NCI-H460 (cell line): Measurements from ENCODE around the gene FMN2. TPM values are rescaled to one million over a fixed set of nuclear protein-coding genes. Genes with fewer than 3 reads are reported as not detected.

Source experiments
- DNase-seq: peaks from one replicate; pipeline ENCODE4 v3.0.0-alpha.2; 2016; ENCODE audit warnings: low read depth; ENCODE audit errors: extremely low read depth
- total RNA-seq: library from RNA; depleted of rRNA; stranded (reverse); fragments of >200 nt; shearing (Covaris generic); gene quantifications from 2 replicates; pipeline ENCODE4 v1.2.3, GENCODE V29; 2014

FMN2 gene
- total RNA-seq, 1 experiment from 2014 or later, result 6.4 TPM

DNA sequence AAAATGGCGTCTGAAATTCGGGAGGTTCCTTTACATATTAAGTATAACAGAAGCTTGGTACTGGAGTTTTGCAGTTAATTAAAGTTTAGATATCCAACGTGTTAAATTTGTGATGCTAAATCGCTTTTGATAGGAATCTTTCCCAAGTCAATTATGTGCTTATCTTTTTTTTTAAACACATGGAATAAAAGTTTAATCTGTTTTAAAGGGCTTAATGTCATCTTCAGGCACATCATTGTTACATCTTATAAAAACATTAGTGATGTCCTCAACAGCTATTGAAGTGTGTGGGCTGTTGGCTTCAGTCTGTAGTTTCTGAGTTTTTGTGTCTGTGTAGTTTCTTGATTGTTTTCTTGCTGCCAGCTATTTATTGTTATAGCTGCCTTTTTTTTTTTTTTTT, 5.3 kb downstream of the FMN2 start:
- no peak for DNase-seq

DNA sequence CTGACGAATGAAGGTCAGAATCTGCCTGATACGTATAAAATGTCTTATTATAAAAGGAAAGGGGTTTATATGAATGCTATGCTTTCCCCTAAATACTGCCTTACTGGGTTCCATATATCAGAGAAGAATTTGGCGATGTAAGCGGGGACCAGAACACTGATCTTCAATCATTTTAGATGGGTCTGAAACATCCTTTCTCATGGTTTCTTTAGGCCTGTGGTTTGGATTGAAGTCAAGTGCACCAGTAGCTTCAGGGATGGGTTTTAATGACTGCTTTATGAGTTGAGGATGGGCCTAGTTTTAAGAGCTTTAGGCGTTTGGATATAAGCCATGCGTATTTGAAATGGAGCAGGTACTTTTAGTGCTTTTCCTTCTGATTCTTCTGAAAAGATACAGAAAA, 6.9 kb downstream of the FMN2 start:
- no peak for DNase-seq

DNA sequence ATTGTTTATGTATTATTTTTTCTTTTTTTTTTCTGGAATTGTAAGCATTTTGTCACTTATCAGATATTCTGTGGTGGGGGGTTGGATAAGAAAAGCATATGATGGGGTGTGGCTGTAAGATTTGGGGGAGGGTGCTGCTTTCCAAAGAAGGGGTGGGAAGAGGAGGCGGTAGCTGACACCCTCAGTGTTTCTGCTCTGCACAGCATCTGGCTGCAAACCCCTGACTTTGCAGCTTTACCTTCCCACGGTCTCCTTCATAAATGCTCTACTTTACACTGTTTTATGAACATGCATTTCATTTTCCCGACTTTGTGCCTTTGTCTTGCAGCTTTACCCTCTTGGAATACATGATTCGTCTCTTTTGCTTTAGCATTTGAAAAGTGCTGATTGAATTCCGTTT, 7.6 kb downstream of the FMN2 start:
- DNase-seq, result no peak

DNA sequence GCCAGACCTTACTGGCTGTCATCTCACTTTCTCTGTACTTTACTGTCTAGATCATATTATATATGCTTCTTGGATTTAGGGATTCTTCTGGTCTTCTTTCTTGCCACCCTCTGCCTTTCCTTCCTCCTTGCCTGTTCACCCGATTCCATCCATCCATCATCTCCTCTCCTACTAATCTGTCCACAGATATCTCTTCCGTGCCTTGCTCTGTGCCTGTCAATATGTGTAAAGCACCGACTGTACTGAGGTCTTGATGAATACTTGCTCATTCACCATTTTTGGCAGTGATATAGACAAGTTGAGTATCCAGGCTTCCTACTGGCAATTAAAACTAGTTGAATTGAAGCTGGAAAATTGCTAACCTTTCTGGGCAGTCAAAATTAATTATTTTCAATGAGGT, 8.1 kb downstream of the FMN2 start:
- DNase-seq, result no peak

DNA sequence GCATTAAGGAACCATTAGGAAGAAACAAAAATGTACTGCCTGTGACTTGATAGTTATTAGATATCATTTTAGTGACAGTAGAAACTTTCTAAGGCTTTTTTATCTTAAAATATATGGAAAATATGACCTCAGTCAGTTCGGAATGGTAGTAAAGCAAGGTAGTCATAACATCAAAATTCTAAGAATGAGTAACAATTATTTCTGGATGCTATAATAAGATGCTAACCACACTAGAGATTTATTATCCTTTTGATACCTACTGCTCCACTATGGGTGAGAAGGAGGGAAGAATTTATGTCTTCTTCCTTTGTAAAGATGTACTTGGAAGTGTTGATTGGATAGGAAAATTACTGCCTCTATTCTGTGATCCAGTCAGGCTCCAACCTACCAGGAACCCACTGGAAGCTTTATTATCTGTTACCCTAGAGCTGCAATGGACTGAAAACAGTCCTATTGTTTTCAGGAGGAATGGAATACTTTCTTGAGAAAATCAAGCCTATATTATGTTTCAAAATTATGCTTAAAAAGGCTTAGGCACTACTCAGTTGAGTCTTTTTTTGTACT, 8.8 kb downstream of the FMN2 start:
- DNase-seq, result no peak

DNA sequence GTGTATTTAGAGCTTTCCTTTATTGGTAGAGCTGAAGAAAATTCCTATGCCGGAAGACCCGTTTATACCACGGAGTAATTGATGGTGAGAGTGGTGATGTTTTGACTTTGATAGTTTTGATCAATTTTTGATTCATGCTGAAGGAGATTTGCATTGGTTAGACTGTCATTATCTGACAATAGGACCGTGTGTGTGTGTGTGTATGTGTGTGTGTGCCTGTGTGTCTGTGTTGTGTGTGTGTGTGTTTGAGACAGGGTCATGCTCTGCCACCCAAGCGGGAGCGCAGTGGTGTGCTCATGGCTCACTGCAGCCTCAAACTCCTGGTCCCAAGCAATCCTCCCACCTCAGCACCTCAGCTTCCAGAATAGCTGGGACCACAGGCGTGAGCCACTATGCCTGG, 9.6 kb downstream of the FMN2 start:
- DNase-seq, result no peak

DNA sequence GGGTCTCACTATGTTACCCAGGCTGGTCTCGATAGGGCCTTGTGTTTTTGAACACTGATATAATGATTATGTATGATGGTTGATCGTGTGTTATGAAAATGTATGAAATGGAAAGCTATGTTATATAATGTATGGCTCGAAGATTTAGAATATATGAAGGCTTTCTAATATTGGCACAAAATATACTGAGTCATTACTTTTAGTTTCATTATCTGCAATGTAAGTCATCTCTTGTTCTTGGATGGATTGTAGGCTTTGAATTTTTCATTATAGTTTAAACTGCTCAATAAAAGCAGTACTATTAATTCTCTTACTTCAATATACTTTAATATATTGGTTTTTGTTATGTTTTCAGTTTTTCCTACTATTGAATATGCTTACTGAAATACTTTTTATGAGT, 10.1 kb downstream of the FMN2 start:
- DNase-seq, result no peak

DNA sequence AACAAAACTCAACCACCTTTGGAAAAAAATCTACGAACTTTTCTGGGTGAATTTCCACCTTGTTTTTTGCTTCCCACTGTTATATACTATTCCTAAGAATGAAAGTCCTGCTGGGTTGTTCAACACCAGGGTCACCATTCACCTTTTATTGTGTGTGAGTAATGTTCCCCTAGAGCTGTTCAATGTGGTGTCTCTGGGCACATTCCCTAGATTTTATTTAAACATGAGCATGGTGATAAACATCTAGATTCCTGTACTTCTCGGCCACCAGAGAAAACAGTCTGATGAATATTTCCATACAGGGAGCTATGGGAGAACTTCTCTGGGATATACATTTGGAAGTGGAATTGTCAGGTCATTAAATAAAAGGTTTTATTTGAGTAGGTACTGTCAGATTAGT, 13.0 kb downstream of the FMN2 start:
- DNase-seq, result no peak

DNA sequence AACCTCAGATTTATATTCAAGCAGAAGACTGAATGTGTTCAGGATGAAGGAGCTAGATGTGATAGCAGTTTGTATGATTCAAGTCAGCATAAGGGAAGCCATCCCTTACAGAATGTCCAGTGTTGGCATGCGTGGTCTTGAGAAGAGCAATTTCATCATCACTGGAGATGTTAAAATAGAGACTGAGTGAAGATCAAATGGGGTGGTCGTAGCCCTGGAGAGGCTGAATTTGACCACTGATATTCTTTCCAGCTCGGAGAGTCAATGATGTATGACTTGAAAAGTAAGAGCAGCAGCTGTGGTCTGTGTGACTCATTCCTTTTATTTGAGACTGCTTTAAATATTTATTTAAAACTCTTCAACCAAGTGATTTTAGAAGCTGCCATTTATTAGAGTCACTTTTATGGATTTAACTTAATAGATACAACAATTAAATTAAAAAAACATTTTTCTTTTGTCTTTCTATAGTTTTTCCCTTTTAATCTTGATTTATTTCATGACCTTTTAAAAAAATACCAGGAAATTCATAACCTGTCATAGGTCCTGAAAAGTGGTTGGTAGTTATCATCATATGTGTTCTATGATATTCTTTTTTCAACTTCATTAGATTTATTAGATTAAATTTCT, 15.5 kb downstream of the FMN2 start:
- no peak for DNase-seq

DNA sequence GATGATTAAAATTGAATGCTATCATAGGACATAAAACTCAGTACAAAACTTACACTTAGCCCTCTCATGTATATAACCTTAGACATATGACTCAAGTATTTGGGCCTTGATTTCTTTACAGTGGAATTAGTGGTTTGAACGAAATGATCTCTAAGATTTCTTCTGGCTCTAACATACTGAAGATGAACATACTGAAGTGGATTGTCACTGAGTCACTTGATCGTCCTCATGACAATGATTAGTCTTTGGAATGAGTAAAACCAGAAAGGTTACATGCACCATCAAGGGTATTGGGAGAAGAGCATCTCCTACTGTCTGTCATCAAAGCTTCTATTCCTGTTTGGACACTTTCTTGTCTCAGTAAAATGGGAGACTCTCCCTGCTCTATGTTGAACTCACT, 17.4 kb downstream of the FMN2 start:
- no peak for DNase-seq

DNA sequence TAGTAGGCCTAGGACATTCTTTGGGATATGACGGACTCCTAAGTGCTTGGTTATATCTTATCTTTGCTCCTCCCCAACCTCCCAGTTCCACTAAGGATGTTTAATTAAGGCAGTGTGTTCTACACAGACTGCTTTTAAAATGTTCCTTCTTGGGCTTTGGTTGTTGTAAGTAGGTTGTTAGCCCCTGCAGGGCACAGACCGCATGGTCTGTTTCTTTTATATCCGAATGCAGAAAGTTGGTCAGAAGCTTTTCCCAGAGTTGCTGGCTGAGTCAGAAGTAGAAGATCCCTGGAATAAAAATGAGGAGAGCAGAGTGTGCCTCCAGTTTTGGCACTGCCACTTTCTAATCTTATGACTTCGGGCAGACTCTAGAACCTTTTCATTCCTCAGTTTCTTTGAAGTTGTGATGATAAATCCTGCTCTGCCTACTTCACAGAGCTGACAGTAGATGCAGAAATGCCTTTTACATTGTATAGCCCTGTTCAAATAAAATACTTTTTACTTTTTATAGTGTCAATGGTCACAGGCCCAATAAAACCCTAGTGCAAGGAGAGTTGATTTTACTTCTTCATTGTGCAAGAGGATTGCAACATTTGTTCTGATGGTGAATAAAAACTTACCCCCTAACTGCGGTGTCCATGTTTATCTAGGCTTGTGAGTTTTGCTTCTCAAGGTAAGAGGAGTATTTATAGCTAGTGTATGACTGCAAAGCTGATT, 18.4 kb downstream of the FMN2 start:
- no peak for DNase-seq

DNA sequence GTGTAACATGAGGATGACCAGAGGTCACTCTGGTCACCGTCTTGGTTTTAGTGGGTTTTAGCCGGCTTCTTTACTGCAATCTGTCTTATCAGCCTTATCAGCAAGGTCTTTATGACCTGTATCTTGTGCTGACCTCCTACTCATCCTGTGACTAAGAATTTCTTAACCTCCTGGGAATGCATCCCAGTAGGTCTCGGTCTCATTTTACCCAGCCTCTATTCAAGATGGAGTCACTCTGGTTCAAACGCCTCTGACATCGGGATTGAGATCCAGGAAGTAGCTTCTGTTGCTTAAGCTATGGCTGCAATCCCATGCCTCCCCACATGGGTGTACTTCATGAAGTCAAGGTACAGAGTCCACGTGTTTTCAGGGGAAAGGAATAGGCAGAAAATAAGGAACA, 19.9 kb downstream of the FMN2 start:
- no peak for DNase-seq

DNA sequence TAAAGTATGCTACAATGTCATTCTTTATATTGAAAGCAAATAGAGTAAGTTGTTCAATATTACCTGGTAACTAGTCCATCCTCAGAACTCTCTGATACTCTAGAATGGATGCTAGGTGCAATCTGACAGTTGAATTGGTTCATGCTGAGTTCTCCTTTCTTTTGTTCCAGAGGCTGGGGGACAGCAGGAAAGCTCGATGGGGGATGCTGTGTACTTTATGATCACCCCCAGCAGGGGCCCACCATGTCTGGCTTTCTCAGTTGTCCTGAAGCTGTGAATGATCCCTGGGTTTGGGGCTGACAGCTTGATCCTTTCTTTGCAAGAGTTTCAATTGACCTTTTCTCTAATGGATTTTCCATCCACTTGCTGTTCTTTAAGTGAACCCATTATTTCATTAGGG, 22.5 kb downstream of the FMN2 start:
- DNase-seq, result no peak

DNA sequence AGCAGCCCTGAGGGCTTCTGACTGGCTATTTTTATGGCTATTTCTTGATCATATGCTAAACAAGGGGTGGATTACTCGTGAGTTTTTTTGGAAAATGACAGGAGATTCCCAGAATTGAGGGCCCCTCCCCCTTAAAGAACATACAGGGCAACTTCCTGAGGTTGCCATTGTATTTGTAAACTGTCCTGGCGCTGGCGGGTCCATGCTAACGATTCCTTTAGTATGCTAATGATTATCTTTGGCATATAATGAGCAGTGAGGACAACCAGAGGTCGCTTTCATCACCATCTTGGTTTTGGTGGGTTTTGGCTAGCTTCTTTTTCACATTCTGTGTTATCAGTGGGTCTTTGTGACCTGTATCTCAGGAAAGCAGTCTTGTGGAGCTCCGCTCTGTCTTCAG, 24.1 kb downstream of the FMN2 start:
- DNase-seq, result no peak

DNA sequence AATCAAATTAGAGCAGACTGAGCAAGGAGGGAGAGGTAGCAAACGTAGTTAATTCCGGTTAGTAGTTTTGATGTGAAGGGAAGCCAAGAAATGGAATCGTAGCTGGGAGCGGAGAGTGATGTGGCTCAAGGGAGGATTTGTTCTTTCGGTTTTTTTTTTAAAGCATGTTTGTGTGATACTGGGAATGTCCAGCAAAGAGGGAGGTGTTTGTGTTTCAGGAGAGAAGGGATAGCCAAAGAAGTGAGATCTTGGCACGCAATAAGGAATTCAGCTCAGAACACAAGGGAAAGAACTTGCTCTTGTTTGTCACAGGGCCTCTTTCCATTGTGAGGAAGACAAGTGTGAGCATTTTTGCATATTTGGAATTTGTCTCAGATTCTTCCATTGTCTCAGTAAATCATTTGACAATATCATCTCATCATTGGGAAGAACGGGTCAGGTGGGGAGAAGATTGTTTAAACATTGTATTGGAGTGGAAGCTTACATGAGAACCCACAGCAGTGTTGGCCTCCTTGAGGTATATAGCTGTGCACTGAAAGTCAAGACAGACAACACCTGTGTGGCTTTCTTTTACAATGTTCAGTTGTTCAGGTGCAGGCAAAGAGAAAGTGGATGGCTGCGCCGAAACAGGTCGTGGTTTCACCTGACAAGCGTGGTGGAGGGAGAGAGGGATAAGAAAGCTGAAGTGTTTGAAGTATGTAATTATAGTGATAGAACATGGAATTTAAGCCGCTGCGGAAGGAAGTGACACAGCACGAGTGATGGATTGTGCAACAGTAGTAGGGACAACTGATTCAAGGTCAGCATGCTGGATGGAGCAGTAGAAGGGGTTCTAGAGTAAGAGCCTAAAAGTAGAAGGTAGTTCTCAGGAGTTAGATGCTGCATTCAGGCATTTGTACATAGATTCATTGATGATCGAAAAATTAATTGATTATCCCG, 25.4 kb downstream of the FMN2 start:
- no peak for DNase-seq

DNA sequence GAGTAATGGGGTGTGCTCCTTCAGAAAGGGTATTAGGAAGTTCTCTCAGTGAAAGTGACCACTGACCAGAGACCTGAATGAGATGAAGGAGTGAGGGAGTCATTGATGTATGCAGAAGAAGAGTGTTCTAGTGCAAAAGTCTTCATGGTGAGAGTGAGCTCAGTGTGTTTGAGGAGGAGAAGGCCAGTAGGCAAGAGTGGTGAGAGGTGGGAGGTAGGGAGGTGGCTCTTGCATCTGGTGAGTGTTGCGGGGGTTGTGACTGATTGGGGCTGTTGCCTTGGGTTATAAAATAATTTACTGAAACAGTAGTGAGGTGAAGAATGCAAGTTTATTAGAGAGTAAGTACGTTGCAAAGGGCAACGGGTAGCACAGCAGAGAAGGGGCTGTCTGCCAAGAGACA, 26.2 kb downstream of the FMN2 start:
- DNase-seq, result no peak

DNA sequence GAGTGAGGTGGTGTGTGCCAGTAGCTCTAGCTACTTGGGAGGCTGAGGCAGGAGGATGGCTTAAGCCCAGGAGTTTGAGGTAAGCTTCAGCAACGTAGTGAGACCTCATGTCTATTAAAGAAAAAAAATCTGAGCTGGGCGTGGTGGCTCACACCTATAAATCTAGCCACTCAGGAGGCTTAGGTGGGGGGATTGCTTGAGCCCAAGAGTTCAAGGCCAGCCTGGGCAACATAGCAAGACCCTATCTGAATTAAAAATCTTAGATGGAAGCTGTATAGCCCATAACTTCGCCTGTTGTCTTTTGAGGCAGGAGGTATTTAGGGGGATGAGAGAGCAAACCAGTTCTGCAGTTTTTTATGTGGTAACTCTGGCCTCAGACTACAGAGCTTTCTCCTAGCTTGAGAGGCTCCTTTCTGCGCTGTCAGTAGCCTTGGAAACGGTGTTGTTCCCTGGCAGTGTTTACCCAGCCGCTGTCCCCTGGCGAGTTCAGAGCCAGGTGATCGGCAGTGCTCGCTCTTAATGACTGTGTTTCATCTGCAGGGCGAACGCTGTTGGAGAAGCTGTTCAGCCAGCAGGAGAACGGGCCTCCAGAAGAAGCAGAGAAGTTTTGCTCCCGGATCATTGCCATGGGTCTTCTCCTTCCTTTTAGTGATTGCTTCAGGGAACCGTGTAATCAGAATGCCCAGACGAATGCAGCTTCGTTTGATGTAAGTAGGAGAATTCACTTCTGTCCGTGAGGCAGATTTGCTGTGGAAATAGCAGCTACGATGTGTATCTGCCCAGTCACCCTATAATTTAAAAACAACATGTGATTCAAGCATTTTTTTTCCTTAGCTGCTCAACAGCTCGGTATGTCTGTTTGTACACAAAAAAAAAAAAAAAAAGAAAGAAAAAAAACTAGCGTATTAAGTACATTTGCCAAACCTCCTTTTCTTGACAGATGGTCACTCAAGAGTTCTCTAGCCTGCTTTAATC, 31.2 kb downstream of the FMN2 start:
- no peak for DNase-seq

DNA sequence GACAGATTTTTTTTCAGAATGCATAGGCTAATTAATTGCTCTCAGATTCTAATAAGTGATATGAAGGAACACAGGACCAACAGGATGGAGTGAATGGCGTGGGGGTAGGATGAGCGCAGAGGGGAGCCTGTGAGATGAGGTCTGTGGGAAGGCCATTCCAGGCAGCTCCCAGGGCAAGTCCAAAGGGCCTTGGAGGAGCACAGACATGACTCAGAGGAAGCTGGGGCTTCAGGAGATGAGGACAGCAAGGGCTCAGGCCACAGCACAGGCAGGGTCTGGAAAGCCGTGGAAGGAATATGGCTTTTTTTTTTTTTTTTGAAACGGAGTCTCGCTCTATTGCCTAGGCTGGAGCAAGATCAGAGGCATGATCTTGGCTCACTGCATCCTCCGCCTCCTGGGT, 35.1 kb downstream of the FMN2 start:
- no peak for DNase-seq

DNA sequence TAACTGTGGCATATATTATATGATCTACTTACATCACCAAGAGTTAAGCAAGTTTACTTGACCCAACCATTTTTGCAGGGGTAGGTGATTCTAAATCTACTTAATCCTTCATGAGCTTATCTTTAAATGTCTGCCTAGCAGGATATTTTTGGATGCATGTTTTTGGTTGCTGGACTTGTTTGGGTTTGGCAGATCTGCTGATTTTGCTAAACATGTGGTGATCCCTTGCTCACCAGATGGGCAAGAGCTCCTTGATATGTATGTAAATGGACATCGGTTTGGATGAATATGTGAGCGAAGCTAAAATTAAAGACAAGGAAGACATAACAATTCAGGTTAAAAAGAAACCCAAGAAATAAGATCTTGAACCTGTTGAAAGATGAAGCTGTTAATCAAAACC, 36.7 kb downstream of the FMN2 start:
- no peak for DNase-seq

DNA sequence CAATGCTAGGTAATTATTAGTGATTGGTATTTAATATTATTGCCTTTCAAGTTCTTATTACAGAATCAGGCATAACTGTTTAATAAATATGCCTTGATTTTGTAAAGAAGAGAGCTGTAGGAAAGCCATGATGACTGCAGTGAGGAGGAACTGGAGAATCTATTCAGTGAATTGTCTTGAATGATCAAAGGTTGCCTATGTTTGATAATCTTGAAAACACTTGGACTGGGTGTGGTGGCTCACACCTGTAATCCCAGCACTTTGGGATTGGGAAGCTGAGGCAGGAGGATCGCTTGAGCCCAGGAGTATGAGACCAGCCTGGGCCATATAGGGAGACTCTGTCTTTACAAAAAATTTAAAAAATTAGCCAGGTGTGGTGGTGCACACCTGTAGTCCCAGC, 42.4 kb downstream of the FMN2 start:
- DNase-seq, result no peak
